Mucosa of descending colon (tissue), 3 donors: ENCODE measurements around the gene GYG1. TPM values are rescaled to one million over a fixed set of nuclear protein-coding genes. Genes with fewer than 3 reads are reported as not detected.

Experiments used
- ATAC-seq: fragments of 200-7000 bp; cut with Tn5 transposase; one replicate; pipeline ENCODE4 v1.9.1; 2020; ENCODE audit warnings: mild to moderate bottlenecking, moderate library complexity
- DNase-seq, 3 donors: peaks; one replicate each; pipeline ENCODE4 v3.0.0-alpha.2; 2020
- H3K36me3 ChIP-seq: fragments of 200-600 bp; one replicate; pipeline ENCODE4 v1.8.0; 2021; ENCODE audit warnings: low read depth, mild to moderate bottlenecking
- H3K4me1 ChIP-seq: fragments of 200-600 bp; one replicate; pipeline ENCODE4 v1.8.0; 2021; ENCODE audit warnings: low read depth, mild to moderate bottlenecking
- H3K4me3 ChIP-seq: fragments of 200-600 bp; one replicate; pipeline ENCODE4 v1.8.0; 2021; ENCODE audit warnings: mild to moderate bottlenecking
- H3K9me3 ChIP-seq: fragments of 200-600 bp; one replicate; pipeline ENCODE4 v1.8.0; 2021; ENCODE audit warnings: mild to moderate bottlenecking
- CTCF ChIP-seq: fragments of 200-600 bp; IDR thresholded peaks from one replicate; pipeline ENCODE4 v1.8.0; 2022; ENCODE audit warnings: antibody characterized with exemption, mild to moderate bottlenecking
- intact Hi-C, 2 donors: fragments of 100-400 bp; cut with DNase I in 1 of 2; cut with micrococcal nuclease in 1 of 2; formaldehyde crosslinking; loops; one replicate each; pipeline versions ENCODE4 v1.11.0 to v1.11.1; 2022; cut with DNase I, micrococcal nuclease
- total RNA-seq, 3 donors: library from RNA; stranded (reverse); fragmentation: NEBNext Ultra II Directional in 2 of 3; extraction: Animal tissue kit (Norgen Biotek cat#: 25700) in 2 of 3; gene quantifications; one replicate each; pipeline versions ENCODE4 v1.2.1 to v1.2.4, GENCODE V29; 2021 to 2023
- donor health status: DM: no; HTN: no; CAD: no; lungs with moderate emphysema.
- donor health status: DM: no; HTN: no; CAD: no.
- donor health status: DM: no; HTN: yes; CAD: no.

Gene GYG1
- total RNA-seq, 3 donors from 2014 or later: 16.6 to 132 (median 26.1) TPM

GRCh38 chr3:148998715-148999423, 7.5 kb downstream of the GYG1 start:
- no peaks in the 10 kb centered on the region for H3K4me1 ChIP-seq
- intact Hi-C loops: no loop called here
- ATAC-seq (peak; percentile 43), DNase-seq (no peak)
- H3K4me3 ChIP-seq: no peak overlapping the region
- no peaks in the 10 kb centered on the region for H3K9me3 ChIP-seq
- no peaks in the 10 kb centered on the region for H3K36me3 ChIP-seq
- no peak for TF ChIP-seq CTCF

GRCh38 chr3:148999806-149000205, 8.5 kb downstream of the GYG1 start:
- TF ChIP-seq CTCF: no peak
- DNase-seq (no peak), ATAC-seq (no peak)
- Histone ChIP-seq H3K4me1 (no peaks in the 10 kb centered on the region), H3K4me3 (no peak overlapping the region), H3K36me3 (no peaks in the 10 kb centered on the region), H3K9me3 (no peaks in the 10 kb centered on the region)
- intact Hi-C loops: no loop called here

- no peak for DNase-seq
- Histone ChIP-seq H3K9me3 (no peaks in the 10 kb centered on the region), H3K36me3 (no peaks in the 10 kb centered on the region), H3K4me3 (no peak overlapping the region), H3K4me1 (no peaks in the 10 kb centered on the region)
- intact Hi-C loops: no loop called here
- no peak for TF ChIP-seq CTCF
- ATAC-seq: no peak
Measured at GRCh38 chr3:149000206-149000745, 8.9 kb downstream of the GYG1 start.

GRCh38 chr3:149001727-149002126, 10.4 kb downstream of the GYG1 start:
- Histone ChIP-seq H3K36me3 (no peaks in the 10 kb centered on the region), H3K4me1 (no peaks in the 10 kb centered on the region), H3K4me3 (no peak overlapping the region), H3K9me3 (no peaks in the 10 kb centered on the region)
- intact Hi-C loops: no loop called here
- DNase-seq: no peak
- TF ChIP-seq CTCF: no peak
- ATAC-seq: no peak

- ATAC-seq: no peak
- intact Hi-C loops: no loop called here
- no peaks in the 10 kb centered on the region for H3K36me3 ChIP-seq
Measured at GRCh38 chr3:149003653-149004305, 12.4 kb downstream of the GYG1 start.

More at GRCh38 chr3:149003653-149004305, 12.4 kb downstream of the GYG1 start:
- no peaks in the 10 kb centered on the region for H3K9me3 ChIP-seq
- H3K4me1 ChIP-seq: no peaks in the 10 kb centered on the region
- no peak for TF ChIP-seq CTCF
- no peak overlapping the region for H3K4me3 ChIP-seq
- no peak for DNase-seq
